ENCODE measurements around the gene C18orf32.
"Not testable (repeated sequence)": the region's sequence is repeated elsewhere in the genome, so short reads cannot be mapped to it uniquely, and the experiment has no call there.

Gene C18orf32

DNA sequence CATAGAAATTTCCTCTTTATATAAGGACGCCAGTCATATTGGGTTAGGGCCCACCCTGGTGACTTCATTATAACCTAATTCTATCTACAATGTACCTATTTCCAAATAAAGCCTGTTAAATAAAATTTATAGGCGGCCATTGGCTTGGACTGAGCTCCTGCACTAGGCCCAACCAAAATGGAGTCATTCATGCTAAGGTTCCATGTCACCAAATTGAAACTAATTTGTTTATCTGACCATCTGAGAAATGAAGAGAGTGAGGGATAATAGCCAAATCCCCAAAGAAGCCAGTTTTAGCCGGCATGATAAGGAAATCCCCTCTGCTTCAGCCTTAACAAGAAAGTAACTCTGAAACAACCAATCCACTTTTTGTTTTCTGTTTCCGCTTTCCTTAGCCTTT, 19.4 kb downstream of the C18orf32 start:
- DNase-seq (ENCODE audit: low spot score): no peak

DNA sequence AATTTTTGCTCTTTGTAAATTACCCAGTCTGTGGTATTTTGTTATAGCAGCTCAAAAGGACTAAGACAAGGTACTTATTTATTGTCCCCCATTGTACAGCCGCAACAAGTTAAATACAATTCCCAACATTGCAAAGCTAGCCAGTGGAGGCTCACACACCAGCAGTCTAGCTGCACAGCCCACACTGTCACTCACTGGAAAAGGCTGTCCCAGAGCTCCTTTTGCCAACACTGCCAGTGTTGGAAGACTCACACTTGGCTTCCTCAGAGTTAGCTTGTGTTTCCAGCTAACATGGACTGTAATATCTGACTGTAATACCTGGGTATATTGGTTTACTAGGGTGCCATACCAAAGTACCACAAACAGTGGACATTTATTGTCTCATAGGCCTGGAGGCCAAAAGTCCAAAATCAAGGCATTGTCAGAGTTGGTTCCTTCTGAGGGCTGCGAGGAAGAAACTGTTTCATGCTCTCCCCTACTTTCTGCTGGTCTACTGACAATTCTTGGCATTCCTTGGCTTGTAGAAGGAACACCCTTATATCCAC, 19.9 kb downstream of the C18orf32 start:
- DNase-seq (ENCODE audit: low spot score): no peak

- no peak for DNase-seq (ENCODE audit: low spot score)
Measured at GRCh38 chr18:49464718-49465598, 22.1 kb downstream of the C18orf32 start.

DNA sequence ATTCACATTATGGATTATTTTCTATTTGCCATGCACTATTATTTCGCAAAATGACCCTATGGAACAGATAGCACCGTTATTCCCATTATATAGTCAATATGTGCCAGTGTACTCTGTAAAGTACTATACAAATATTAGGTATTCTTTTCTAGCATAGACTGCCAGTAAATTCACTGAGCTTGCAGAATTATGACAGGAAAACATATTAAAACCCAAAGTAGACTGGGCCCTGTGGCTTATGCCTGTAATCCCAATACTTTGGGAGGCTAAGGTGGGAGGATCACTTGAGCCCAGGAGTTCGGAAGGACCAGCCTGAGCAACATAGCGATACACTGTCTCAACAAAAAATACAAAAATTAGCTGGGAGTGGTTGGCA, 25.4 kb downstream of the C18orf32 start:
- DNase-seq (ENCODE audit: low spot score): no peak

GRCh38 chr18:49460976-49461601, 25.9 kb downstream of the C18orf32 start:
- DNase-seq (ENCODE audit: low spot score): peak; percentile 43

GRCh38 chr18:49459404-49460171, 27.4 kb downstream of the C18orf32 start:
- DNase-seq (ENCODE audit: low spot score): no peak

DNA sequence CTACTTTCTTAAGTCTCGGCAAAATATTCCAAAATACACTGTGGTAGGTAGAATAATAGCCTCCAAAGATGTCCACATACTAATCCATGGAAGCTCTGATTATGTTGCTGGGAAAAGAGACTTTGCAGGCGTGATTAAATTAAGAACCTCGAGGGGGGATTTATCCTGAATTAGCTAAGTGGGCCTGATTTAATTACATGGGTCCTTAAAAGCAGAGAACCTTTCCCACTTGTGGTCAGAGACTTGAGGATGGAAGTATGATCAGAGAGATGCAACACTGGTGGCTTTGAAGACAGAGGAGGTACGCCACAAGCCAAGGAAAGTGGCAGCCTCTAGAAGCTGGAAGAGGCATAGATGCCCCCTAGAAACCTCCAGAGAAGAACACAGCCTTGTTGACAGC, 29.4 kb downstream of the C18orf32 start:
- DNase-seq (ENCODE audit: low spot score): no peak

- no peak for DNase-seq (ENCODE audit: low spot score)
Measured at GRCh38 chr18:49456794-49457193, 30.2 kb downstream of the C18orf32 start.

DNA sequence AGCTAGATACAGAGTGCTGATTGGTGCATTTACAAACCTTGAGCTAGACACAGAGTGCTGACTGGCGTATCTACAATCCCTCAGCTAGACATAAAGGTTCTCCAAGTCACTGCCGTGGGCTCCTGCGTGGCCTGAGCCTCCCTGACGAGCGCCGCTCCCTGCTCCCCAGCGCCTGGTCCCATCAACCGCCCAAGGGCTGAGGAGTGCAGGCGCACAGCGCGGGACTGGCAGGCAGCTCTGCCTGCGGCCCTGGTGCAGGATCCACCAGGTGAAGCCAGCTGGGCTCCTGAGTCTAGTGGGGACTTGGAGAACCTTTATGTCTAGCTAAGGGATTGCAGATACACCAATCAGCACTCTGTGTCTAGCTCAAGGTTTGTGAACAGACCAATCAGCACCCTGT, 34.5 kb downstream of the C18orf32 start:
- not testable (repeated sequence) for DNase-seq (ENCODE audit: low spot score)

DNA sequence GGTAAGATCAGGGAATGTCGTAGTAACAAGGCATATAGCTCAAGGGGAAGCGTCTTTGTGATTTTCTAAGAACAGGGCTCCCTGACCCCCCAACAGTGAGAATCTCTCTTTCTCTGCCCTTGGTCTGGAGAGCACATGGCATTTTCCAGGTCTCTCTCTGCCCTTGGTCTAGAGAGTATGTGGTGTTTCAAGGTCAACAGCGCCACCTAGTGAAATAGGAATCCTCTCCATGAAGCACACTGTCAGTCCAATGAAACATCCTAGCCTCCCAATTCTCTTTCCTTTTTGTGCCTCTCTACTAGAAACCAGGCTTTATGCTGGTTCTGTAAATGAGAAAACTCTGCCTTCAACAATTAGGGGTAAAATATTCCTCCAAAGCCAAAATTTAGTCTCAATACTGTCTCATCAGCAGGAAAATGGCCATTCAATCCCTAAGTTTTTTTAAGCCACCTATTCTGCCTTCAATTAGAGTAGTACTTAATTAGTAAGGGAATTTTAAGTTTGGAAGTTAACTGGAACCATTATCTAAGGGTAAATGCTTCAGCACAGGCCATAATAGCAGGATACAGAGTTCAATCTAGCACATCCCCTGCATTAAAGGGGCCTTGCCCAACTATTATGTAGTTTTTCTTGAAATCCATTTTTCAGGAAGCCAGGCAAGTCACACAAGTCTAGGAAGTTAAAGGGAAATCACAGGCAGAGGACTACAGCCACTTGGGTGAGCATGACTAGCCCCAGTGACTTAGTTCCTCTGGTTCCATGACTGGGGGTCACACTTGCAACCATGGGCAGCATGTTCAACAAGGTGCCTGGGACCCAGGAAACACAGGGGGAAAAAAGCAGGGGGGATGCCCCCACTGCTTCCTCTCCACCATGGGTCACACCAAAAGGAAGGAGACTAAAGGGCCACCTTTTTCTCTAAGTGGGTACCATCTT, 39.0 kb downstream of the C18orf32 start:
- peak; percentile 35 for DNase-seq (ENCODE audit: low spot score)

DNA sequence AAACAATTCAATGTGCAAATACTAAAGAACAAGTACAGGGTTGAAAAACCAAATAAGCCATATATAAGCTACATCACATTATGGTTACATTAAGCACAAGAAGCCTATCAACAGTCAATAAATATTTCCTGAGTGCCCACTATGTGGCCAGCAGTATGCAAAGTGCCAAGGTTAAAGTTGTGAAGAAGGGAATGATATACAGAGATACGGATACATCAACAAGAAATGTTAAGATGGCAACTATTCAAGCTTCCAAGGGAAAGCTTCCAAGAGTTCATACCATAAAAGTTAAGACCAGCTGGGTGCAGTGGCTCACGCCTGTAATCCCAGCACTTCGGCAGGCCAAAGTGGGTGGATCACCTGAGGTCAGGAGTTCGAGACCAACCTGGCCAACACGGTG, 40.6 kb downstream of the C18orf32 start:
- no peak for DNase-seq (ENCODE audit: low spot score)

GRCh38 chr18:49444581-49444980, 42.5 kb downstream of the C18orf32 start:
- no peak for DNase-seq (ENCODE audit: low spot score)

DNA sequence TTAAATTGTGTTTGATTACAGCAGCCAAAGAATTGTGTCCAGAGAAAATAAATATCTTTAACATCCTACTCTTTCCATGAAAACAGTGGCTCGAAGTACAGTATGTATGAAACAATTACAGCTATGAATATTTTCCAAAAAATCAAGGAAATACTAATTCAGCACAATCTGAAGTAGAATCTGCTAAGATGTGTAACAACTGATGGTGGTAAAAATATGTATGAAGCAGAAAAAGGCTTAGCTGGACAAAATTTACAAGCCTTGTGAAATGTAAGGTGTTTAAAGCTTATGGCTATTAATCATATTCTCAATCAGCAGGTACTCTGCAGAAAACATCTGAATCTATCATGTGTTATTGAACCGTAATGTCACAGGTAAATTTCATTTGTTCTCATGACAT, 43.2 kb downstream of the C18orf32 start:
- DNase-seq (ENCODE audit: low spot score): no peak

DNA sequence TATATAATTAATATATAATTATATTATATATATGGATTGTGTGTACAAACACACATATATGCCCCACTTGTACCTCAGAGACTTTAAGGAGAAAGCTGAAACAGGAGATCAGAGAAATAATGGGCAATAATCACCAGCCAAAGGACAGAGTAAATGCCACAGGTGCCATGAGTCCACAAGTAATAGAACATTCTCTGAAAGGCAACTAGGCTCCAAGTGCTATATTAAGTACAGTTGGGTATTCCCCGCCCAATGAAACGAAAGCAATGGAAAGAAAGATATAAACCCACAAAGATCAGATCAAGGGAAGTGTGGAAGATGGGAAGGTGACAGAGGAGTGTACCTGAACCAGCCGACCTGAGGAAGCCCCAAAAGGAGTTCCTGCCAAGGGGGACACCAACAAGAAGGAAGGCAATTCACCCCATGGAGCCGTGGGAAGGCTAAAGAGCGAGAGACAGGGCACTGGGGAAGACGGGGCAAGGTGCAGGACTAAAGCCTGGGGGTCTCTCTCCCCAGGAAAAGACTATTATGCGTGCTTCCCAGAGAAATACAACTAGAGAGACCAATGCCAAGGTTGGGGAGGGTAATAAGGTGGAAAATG, 45.6 kb downstream of the C18orf32 start:
- no peak for DNase-seq (ENCODE audit: low spot score)

- no peak for DNase-seq (ENCODE audit: low spot score)
Measured at GRCh38 chr18:49435170-49435569, 51.9 kb downstream of the C18orf32 start.

DNA sequence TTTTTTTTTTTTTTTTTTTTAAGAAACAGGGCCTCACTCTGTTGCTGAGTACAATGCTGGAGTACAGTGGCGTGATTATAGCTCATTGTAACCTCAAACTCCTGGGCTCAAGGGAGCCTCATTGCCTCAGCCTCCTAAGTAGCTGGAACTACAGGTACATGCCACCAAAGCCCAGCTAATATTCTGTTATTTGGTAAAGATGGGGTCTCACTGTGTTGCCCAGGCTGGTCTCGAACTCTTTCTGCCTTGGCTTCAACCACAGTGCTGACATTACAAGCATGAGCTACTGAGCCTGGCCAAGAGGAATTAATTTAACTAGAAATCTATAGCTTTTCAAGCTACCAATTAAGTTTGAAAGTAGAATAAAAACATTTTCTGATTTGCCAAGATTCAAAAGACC, 54.4 kb downstream of the C18orf32 start:
- no peak for DNase-seq (ENCODE audit: low spot score)

GRCh38 chr18:49431165-49431962, 55.7 kb downstream of the C18orf32 start:
- DNase-seq (ENCODE audit: low spot score): no peak

Measured in AG20443 (cell line).